ENCODE measurements around the gene GJC2.

DNA sequence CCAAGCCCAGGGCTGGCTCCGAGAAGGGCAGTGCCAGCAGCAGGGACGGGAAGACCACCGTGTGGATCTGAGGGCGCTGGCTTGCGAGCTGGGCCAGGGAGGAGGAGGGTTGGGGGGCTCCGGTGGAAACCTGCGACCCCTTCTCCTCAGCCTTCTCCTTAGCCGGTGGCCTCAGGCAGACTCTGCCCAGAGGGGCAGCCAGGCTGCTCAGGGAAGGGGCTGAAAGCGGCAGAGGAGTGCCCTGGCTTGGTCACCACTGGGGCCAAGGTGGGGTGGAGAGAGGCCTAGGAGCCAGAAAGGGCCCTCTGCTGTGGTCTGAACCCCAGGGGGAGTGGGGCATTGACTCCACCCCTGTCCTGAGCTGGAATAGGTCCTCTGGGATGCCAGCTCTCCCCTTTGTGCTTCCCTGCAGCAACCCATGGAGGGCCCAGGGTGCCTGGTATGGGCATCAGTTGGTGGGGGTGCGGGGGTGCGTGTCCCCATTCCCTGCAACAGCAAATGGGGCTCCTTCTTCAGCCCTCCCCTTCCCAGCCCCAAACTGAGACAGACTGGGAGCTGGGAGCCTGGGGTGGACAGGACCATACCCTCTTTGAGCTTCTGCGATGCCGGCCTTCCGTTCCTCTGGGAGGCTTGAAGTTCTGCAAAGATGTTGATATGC is 9.4 kb downstream of the GJC2 start:
- no peak for TF ChIP-seq POLR2A (IDR thresholded peaks at IDR 0.05; ENCODE audit: low read length)
- TF ChIP-seq, protein P1, sequence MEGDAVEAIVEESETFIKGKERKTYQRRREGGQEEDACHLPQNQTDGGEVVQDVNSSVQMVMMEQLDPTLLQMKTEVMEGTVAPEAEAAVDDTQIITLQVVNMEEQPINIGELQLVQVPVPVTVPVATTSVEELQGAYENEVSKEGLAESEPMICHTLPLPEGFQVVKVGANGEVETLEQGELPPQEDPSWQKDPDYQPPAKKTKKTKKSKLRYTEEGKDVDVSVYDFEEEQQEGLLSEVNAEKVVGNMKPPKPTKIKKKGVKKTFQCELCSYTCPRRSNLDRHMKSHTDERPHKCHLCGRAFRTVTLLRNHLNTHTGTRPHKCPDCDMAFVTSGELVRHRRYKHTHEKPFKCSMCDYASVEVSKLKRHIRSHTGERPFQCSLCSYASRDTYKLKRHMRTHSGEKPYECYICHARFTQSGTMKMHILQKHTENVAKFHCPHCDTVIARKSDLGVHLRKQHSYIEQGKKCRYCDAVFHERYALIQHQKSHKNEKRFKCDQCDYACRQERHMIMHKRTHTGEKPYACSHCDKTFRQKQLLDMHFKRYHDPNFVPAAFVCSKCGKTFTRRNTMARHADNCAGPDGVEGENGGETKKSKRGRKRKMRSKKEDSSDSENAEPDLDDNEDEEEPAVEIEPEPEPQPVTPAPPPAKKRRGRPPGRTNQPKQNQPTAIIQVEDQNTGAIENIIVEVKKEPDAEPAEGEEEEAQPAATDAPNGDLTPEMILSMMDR (IDR thresholded peaks at IDR 0.05), result no peak
- no peak for TF ChIP-seq PHF8 (IDR thresholded peaks at IDR 0.05; ENCODE audit: borderline replicate concordance, low read depth)
- TF ChIP-seq RFX5 (IDR thresholded peaks at IDR 0.05), result no peak
- no peak for TF ChIP-seq CEBPB (IDR thresholded peaks at IDR 0.05)
- TF ChIP-seq RNF2 (IDR thresholded peaks at IDR 0.05; ENCODE audit: borderline replicate concordance, low read depth), result no peak
- TF ChIP-seq MAFK (IDR thresholded peaks at IDR 0.05; ENCODE audit: partially characterized antibody), result no peak
- TF ChIP-seq RAD21 (conservative IDR thresholded peaks at IDR 0.05 in 1 of 2, IDR thresholded peaks at IDR 0.05 in 1 of 2), result no peak
- TF ChIP-seq EP300 (IDR thresholded peaks at IDR 0.05), result no peak
- TF ChIP-seq, protein P2, sequence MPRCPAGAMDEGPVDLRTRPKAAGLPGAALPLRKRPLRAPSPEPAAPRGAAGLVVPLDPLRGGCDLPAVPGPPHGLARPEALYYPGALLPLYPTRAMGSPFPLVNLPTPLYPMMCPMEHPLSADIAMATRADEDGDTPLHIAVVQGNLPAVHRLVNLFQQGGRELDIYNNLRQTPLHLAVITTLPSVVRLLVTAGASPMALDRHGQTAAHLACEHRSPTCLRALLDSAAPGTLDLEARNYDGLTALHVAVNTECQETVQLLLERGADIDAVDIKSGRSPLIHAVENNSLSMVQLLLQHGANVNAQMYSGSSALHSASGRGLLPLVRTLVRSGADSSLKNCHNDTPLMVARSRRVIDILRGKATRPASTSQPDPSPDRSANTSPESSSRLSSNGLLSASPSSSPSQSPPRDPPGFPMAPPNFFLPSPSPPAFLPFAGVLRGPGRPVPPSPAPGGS (IDR thresholded peaks at IDR 0.05), result no peak
- TF ChIP-seq NFE2L2 (conservative IDR thresholded peaks at IDR 0.05; ENCODE audit: low read length), result no peak

All from A549 (cell line).